Measurements from ENCODE around the gene LILRA6.

- no peak for TF ChIP-seq CTCF (IDR thresholded peaks at IDR 0.05; ENCODE audit: insufficient read depth, low read length, poor library complexity, severe bottlenecking)
- TF ChIP-seq EZH2phosphoT487 (conservative IDR thresholded peaks at IDR 0.05; ENCODE audit: low read length), result no peak
Observed at GRCh38 chr19:54207676-54207982, 35.0 kb downstream of the LILRA6 start.
